SK-N-MC (cell line): Measurements from ENCODE around the gene PTPRO.

Source experiments
- DNase-seq: peaks from one replicate; pipeline ENCODE4 v3.0.0-alpha.2; 2011; ENCODE audit warnings: low read depth, low spot score
- H3K27ac ChIP-seq: fragments of 200-600 bp; sonication (generic); 2 replicates; pipeline ENCODE4 v1.5.1; 2016; ENCODE audit warnings: mixed run types
- H3K36me3 ChIP-seq: fragments of 200-600 bp; sonication (generic); 2 replicates; pipeline ENCODE4 v1.6.1; 2017; ENCODE audit warnings: antibody characterized with exemption, low read length, mixed read lengths; ENCODE audit not compliant: insufficient read depth
- H3K4me3 ChIP-seq: fragments of 200-600 bp; sonication (generic); 2 replicates; pipeline ENCODE4 v1.5.1; 2016
- H3K9ac ChIP-seq: fragments of 200-600 bp; sonication (generic); 2 replicates; pipeline ENCODE4 v1.8.0; 2017; ENCODE audit warnings: mixed run types, mixed read lengths; ENCODE audit not compliant: insufficient read length
- H3K9me3 ChIP-seq: fragments of 200-600 bp; sonication (generic); 2 replicates; pipeline ENCODE4 v1.6.1; 2017; ENCODE audit warnings: low read depth, mild to moderate bottlenecking, antibody characterized with exemption, low read length, moderate library complexity, mixed read lengths
- EZH2 ChIP-seq: fragments of 200-600 bp; sonication (generic); IDR thresholded peaks from one replicate; pipeline ENCODE4 v1.6.1; 2017; ENCODE audit warnings: antibody characterized with exemption
- FOXP2 ChIP-seq: optimal IDR thresholded peaks from 2 replicates; pipeline ENCODE3; 2011; ENCODE audit warnings: mild to moderate bottlenecking, moderate library complexity; ENCODE audit not compliant: insufficient read depth; ENCODE audit errors: extremely low read length, control extremely low read depth
- POLR2AphosphoS5 ChIP-seq: IDR thresholded peaks from 2 replicates; pipeline ENCODE4 v1.6.1; 2012; ENCODE audit warnings: mild to moderate bottlenecking, low read depth, low read length, borderline replicate concordance

Gene PTPRO

GRCh38 chr12:15629108-15629507 is 306.8 kb downstream of the PTPRO start:
- TF ChIP-seq FOXP2, result no peak
- no peak for TF ChIP-seq POLR2AphosphoS5
- TF ChIP-seq EZH2, result no peak
- no peak for DNase-seq

GRCh38 chr12:15629761-15630160 is 307.5 kb downstream of the PTPRO start:
- TF ChIP-seq EZH2 (no peak), POLR2AphosphoS5 (no peak), FOXP2 (no peak)
- Histone ChIP-seq H3K4me3 (no peak overlapping the region), H3K9me3 (no peaks in the 10 kb centered on the region), H3K36me3 (no peaks in the 10 kb centered on the region), H3K27ac (peak overlapping the region; percentile 90), H3K9ac (no peak overlapping the region)
- no peak for DNase-seq

More at GRCh38 chr12:15629108-15629507, 306.8 kb downstream of the PTPRO start:
- peak overlapping the region; percentile 90 for H3K27ac ChIP-seq
- H3K9me3 ChIP-seq, result no peaks in the 10 kb centered on the region
- H3K9ac ChIP-seq, result peak overlapping the region; percentile 53
- no peaks in the 10 kb centered on the region for H3K36me3 ChIP-seq
- H3K4me3 ChIP-seq, result peak overlapping the region; percentile 68

DNA sequence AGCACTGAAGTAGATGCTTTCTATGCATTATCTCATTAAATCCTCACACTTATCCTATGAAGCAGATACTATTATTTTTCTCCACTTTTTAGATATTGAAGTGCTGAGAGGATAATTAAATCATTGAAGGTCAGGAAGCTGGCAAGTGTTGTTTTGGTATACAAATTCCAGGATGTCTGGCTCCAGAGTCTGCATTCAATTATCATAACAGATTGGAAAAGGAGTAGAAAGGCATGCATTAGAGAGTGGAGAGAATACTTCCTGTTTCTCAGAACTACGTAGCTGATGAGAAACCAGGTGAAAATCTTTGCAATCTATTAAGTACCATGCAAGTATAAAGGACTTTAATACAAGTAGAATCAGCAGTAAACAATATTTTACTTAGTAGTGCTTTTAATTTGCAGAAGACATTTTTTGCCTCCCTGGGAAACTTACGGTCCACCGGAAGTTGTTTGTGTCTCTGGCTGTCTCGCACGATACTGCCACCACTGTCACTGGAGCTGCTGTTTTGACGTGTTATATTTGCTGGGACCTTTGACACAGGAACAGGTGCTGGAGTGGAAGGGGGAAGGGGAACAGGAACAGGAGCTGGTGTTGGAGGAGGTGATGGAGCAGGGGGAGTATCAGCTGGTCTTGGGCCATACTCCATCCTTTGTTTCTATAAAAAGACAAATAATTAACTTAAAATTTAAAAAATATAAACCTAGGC is 308.9 kb downstream of the PTPRO start:
- no peak overlapping the region for H3K4me3 ChIP-seq
- no peaks in the 10 kb centered on the region for H3K36me3 ChIP-seq
- no peaks in the 10 kb centered on the region for H3K9me3 ChIP-seq
- no peak for DNase-seq
- no peak overlapping the region for H3K27ac ChIP-seq
- no peak overlapping the region for H3K9ac ChIP-seq
- TF ChIP-seq EZH2, result no peak
- TF ChIP-seq FOXP2, result no peak
- no peak for TF ChIP-seq POLR2AphosphoS5

DNA sequence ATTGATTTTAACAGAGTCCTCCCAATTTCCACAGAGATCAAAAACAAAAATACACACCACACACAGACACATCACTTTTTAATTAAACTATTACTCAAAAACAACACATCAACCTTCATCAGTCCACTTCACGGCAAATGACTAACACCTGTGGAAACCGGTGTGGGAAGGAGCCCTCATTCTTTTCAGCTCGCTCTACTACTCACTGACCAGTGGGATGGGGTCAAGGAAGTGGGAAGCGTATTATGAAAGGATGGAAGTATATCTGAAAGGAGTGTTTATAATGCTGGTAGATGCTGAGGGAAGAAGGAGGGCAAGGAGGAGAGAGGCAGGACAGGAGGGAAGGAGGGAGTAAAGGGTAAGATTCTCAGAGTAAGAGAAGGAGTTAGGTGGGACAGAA is 310.4 kb downstream of the PTPRO start:
- H3K9ac ChIP-seq, result no peak overlapping the region
- H3K9me3 ChIP-seq, result no peaks in the 10 kb centered on the region
- no peaks in the 10 kb centered on the region for H3K36me3 ChIP-seq
- H3K27ac ChIP-seq, result no peak overlapping the region
- no peak for TF ChIP-seq EZH2
- TF ChIP-seq POLR2AphosphoS5, result no peak
- no peak for TF ChIP-seq FOXP2
- DNase-seq, result no peak
- H3K4me3 ChIP-seq, result no peak overlapping the region

DNA sequence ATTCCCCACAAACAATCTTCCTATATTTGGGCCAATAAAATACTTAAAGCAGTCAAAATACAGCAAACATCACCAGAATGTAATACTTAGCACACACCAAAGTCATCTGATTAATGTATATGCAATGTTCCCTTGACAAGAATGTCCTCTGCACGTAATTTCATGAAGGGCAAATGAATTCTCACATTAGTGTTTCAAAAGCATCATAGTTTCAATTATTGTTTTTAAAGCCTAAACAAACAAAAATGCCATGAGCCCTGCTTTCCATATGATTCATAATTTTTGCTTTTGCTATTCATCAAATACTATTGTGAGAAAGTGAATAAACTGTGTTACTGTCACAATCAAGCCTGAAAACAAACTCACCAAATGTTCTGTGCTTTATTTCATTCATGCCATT is 310.9 kb downstream of the PTPRO start:
- no peak overlapping the region for H3K4me3 ChIP-seq
- TF ChIP-seq EZH2 (no peak), FOXP2 (no peak)
- H3K9me3 ChIP-seq, result no peaks in the 10 kb centered on the region
- no peaks in the 10 kb centered on the region for H3K36me3 ChIP-seq
- no peak for DNase-seq
- no peak overlapping the region for H3K9ac ChIP-seq
- H3K27ac ChIP-seq, result no peak overlapping the region

DNA sequence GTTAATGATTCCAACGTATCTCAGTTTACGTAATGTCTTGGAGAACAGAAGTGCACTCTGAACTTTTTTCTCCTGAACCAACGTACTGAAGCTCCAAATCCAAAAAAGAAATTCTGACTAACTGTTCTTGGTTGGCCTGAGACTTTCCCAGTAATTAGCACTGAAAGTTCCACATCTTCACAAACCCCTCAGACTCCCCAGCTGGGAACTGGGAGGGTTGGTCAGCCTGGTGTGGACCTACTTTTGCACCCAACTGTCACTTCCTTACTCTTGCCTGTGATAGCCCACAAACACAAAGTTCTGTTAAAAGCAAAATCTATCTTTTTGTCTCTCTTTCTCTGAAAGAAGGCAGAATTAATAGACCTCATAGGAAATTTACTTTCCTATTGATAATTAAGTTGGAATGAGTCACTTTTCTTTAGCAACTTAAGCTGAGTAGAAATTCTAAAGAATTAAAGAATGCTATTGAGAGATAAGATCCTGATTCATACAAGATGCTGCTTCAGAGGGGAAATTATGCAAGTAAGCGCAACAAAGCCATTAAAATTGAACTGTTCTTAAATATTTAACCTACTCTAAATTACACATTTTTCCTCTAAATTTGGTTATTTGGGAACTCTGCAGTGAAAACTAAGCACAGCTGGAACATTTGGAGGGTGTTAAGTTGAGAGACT is 311.8 kb downstream of the PTPRO start:
- TF ChIP-seq EZH2 (no peak), FOXP2 (no peak), POLR2AphosphoS5 (no peak)
- H3K9ac ChIP-seq, result no peak overlapping the region
- H3K27ac ChIP-seq, result peak overlapping the region; percentile 15
- H3K9me3 ChIP-seq, result no peaks in the 10 kb centered on the region
- no peak for DNase-seq
- H3K4me3 ChIP-seq, result no peak overlapping the region
- 0 out of 2 replicates have a peak, but pooled peaks cover under 1% of the 10 kb centered on the region for H3K36me3 ChIP-seq

DNA sequence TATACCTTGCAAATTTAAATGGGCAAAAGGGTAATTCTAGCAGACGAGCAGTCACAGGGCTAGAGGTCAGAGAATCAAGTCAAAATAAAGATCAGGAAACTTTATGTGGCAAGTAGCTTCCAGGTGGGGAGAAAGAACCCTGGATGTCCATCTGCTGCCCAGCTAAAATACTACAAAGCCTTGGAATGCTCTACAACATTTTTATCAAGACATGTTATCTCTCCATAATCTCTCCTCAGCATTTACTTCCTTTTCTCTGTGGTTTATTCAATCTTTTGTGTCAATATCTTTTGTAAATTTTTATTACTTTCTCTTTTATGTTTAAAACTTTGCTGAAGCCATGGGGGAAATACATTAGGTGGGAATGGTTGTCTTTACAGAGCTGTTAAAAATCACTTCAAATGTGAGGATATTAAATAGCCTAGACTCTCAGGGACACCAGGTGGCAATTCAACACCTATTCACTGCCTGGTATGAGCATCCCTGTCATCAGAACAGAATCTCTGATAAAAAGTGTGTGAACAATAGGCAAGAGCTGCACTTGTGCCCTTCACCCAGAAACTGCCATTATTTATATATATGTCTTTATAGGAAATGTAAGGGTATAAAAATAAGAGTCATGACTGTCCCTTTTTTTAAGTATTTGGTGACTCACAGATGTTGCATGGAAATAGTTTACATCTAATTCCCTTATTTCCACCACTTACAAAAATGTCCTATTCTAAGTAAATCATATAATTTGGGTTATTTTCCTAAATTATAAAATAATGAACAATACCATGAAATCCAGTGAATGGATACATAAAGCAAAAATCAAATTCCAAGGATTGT is 314.0 kb downstream of the PTPRO start:
- H3K27ac ChIP-seq, result no peak overlapping the region
- no peak overlapping the region for H3K9ac ChIP-seq
- H3K9me3 ChIP-seq, result no peaks in the 10 kb centered on the region
- H3K4me3 ChIP-seq, result no peak overlapping the region
- TF ChIP-seq FOXP2 (no peak), EZH2 (no peak)
- no peak for DNase-seq
- peaks cover 16% of the 10 kb centered on the region; the same call in 1 of the 2 replicates for H3K36me3 ChIP-seq

- Histone ChIP-seq H3K27ac (peak overlapping the region; percentile 82), H3K4me3 (peak overlapping the region; percentile 58; the same call in 1 of the 2 replicates), H3K9ac (no peak overlapping the region), H3K9me3 (no peaks in the 10 kb centered on the region), H3K36me3 (peaks cover 16% of the 10 kb centered on the region; the same call in 1 of the 2 replicates)
- TF ChIP-seq FOXP2 (no peak), POLR2AphosphoS5 (no peak), EZH2 (no peak)
- no peak for DNase-seq
Measured at GRCh38 chr12:15638231-15638630, 315.9 kb downstream of the PTPRO start.

GRCh38 chr12:15644700-15645099 is 322.4 kb downstream of the PTPRO start:
- Histone ChIP-seq H3K27ac (no peak overlapping the region), H3K4me3 (no peak overlapping the region), H3K9ac (no peak overlapping the region), H3K9me3 (no peaks in the 10 kb centered on the region), H3K36me3 (peaks cover 11% of the 10 kb centered on the region; the same call in 1 of the 2 replicates)
- no peak for TF ChIP-seq POLR2AphosphoS5
- no peak for TF ChIP-seq FOXP2
- no peak for DNase-seq
